ENCODE results near the gene COL4A6.

DNA sequence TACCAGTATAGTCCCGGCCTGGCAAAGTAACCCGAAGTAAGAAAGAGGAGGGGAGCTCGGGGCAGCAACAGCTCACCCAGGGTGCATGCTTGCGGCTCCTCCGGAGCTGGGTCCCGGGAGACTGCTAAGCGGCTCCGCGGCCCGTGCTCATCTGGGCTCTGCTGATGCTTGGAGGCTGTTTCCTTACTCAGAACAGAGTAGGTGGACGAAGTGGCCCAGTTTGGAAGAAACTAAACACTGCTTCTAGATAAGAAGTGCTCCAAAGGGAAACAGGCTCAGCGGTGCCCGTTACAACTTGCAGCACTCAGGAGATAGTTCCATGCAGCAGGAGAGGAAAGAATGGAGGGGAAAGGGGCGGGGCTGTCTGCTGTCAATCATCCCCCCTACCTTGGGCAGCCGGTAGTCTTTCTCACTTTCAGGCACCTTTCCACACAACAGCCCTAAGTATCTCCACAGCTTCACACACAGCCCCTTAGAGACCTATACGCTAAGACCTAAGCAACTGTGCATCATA lies at the start of gene COL4A6:
- TF ChIP-seq EZH2 (IDR thresholded peaks at IDR 0.05; ENCODE audit: borderline replicate concordance, low read depth, low read length, severe bottlenecking) (no peak), POLR2A (IDR thresholded peaks at IDR 0.05; ENCODE audit: low read depth, low read length) (no peak), CTCF (IDR thresholded peaks at IDR 0.05; ENCODE audit: extremely low read depth in 1 of 2, insufficient read depth in 1 of 2, low read depth in 1 of 2, low read length in 2 of 2) (no peak), POLR2AphosphoS5 (IDR thresholded peaks at IDR 0.05; ENCODE audit: insufficient read depth, low read depth, low read length) (no peak), MYC (IDR thresholded peaks at IDR 0.05; ENCODE audit: low read depth, low read length) (no peak), FOS (IDR thresholded peaks at IDR 0.05; ENCODE audit: borderline replicate concordance, insufficient read depth, low read length) (no peak), JUN (IDR thresholded peaks at IDR 0.05; ENCODE audit: borderline replicate concordance, insufficient read depth, insufficient read length, low read depth) (no peak)
- TF ChIP-seq, protein P1, sequence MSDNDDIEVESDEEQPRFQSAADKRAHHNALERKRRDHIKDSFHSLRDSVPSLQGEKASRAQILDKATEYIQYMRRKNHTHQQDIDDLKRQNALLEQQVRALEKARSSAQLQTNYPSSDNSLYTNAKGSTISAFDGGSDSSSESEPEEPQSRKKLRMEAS (IDR thresholded peaks at IDR 0.05; ENCODE audit: insufficient read depth, insufficient read length): no peak

All from endothelial cell of umbilical vein (primary cell).